Nephron progenitor cell (in vitro differentiated cells): Measurements from ENCODE around the gene LMCD1.

ENCODE experiments used
- DNase-seq: peaks from one replicate; pipeline ENCODE4 v3.0.0; 2021
- H3K27ac Mint-ChIP-seq: 2 replicates; pipeline ENCODE4 v1.8.0; 2021; ENCODE audit warnings: mild to moderate bottlenecking, moderate library complexity, mixed read lengths
- H3K27me3 Mint-ChIP-seq: 2 replicates; pipeline ENCODE4 v1.8.0; 2021; ENCODE audit warnings: mild to moderate bottlenecking, low read depth, mixed read lengths; ENCODE audit not compliant: poor library complexity
- H3K36me3 Mint-ChIP-seq: 2 replicates; pipeline ENCODE4 v1.8.0; 2021; ENCODE audit warnings: low read depth, mixed read lengths
- H3K4me1 Mint-ChIP-seq: 2 replicates; pipeline ENCODE4 v1.8.0; 2021; ENCODE audit warnings: mixed read lengths
- H3K4me3 Mint-ChIP-seq: 2 replicates; pipeline ENCODE4 v1.8.0; 2021; ENCODE audit warnings: mild to moderate bottlenecking, moderate library complexity, mixed read lengths
- H3K9me3 Mint-ChIP-seq: 2 replicates; pipeline ENCODE4 v1.8.0; 2021; ENCODE audit warnings: mild to moderate bottlenecking, moderate library complexity, mixed read lengths
- CTCF ChIP-seq: fragments of 200-600 bp; sonication (generic); IDR thresholded peaks from 2 replicates; pipeline ENCODE4 v1.5.0; 2021; ENCODE audit warnings: antibody characterized with exemption

The LMCD1 gene

GRCh38 chr3:8539419-8539818 is 37.8 kb downstream of the LMCD1 start:
- peaks cover 29% of the 10 kb centered on the region for H3K36me3 Mint-ChIP-seq
- TF ChIP-seq CTCF: no peak
- peaks cover 77% of the 10 kb centered on the region for H3K4me1 Mint-ChIP-seq
- peaks cover 7% of the 10 kb centered on the region for H3K9me3 Mint-ChIP-seq
- H3K4me3 Mint-ChIP-seq: peak overlapping the region; percentile 17
- peak; percentile 37 for DNase-seq
- peaks cover 3% of the 10 kb centered on the region for H3K27me3 Mint-ChIP-seq
- peak overlapping the region; percentile 53 for H3K27ac Mint-ChIP-seq

GRCh38 chr3:8540456-8540855 is 38.8 kb downstream of the LMCD1 start:
- Mint-ChIP-seq H3K36me3 (peaks cover 29% of the 10 kb centered on the region), H3K27ac (peak overlapping the region; percentile 97), H3K9me3 (peaks cover 7% of the 10 kb centered on the region), H3K4me3 (no peak overlapping the region), H3K27me3 (peaks cover 3% of the 10 kb centered on the region), H3K4me1 (peaks cover 67% of the 10 kb centered on the region)
- no peak for TF ChIP-seq CTCF
- DNase-seq: no peak

GRCh38 chr3:8541486-8541885 is 39.9 kb downstream of the LMCD1 start:
- peak overlapping the region; percentile 69 for H3K27ac Mint-ChIP-seq
- peaks cover 23% of the 10 kb centered on the region for H3K36me3 Mint-ChIP-seq

GRCh38 chr3:8542190-8543135 is 40.8 kb downstream of the LMCD1 start:
- no peak overlapping the region for H3K4me3 Mint-ChIP-seq
- no peaks in the 10 kb centered on the region for H3K9me3 Mint-ChIP-seq
- peak; percentile 21 for DNase-seq

More at GRCh38 chr3:8541486-8541885, 39.9 kb downstream of the LMCD1 start:
- peaks cover 3% of the 10 kb centered on the region for H3K27me3 Mint-ChIP-seq
- peaks cover 65% of the 10 kb centered on the region for H3K4me1 Mint-ChIP-seq
- no peak for TF ChIP-seq CTCF
- no peak for DNase-seq
- no peak overlapping the region for H3K4me3 Mint-ChIP-seq
- H3K9me3 Mint-ChIP-seq: peaks cover 5% of the 10 kb centered on the region

GRCh38 chr3:8546609-8547008 is 45.0 kb downstream of the LMCD1 start:
- no peak for TF ChIP-seq CTCF
- peaks cover 37% of the 10 kb centered on the region for H3K4me1 Mint-ChIP-seq
- DNase-seq: no peak
- no peaks in the 10 kb centered on the region for H3K27me3 Mint-ChIP-seq
- H3K9me3 Mint-ChIP-seq: no peaks in the 10 kb centered on the region
- H3K36me3 Mint-ChIP-seq: no peaks in the 10 kb centered on the region
- H3K27ac Mint-ChIP-seq: peak overlapping the region; percentile 87
- no peak overlapping the region for H3K4me3 Mint-ChIP-seq

More at GRCh38 chr3:8542190-8543135, 40.8 kb downstream of the LMCD1 start:
- H3K36me3 Mint-ChIP-seq: peaks cover 13% of the 10 kb centered on the region
- no peak for TF ChIP-seq CTCF
- peak overlapping the region; percentile 85 for H3K27ac Mint-ChIP-seq
- peaks cover 3% of the 10 kb centered on the region for H3K27me3 Mint-ChIP-seq
- peaks cover 64% of the 10 kb centered on the region for H3K4me1 Mint-ChIP-seq
